ENCODE data around the gene APRT. TPM values are rescaled to one million over a fixed set of nuclear protein-coding genes. Genes with fewer than 3 reads are reported as not detected.
A peak's percentile ranks its signal among the peaks of the same experiment; 100 is the strongest.

APRT gene
- total and polyA plus RNA-seq, 9 of the 15 experiments (the other 6 are each of a cell fraction or from before 2014, with no cell fraction given) = 41.7 to 409 (median 146) TPM

DNA sequence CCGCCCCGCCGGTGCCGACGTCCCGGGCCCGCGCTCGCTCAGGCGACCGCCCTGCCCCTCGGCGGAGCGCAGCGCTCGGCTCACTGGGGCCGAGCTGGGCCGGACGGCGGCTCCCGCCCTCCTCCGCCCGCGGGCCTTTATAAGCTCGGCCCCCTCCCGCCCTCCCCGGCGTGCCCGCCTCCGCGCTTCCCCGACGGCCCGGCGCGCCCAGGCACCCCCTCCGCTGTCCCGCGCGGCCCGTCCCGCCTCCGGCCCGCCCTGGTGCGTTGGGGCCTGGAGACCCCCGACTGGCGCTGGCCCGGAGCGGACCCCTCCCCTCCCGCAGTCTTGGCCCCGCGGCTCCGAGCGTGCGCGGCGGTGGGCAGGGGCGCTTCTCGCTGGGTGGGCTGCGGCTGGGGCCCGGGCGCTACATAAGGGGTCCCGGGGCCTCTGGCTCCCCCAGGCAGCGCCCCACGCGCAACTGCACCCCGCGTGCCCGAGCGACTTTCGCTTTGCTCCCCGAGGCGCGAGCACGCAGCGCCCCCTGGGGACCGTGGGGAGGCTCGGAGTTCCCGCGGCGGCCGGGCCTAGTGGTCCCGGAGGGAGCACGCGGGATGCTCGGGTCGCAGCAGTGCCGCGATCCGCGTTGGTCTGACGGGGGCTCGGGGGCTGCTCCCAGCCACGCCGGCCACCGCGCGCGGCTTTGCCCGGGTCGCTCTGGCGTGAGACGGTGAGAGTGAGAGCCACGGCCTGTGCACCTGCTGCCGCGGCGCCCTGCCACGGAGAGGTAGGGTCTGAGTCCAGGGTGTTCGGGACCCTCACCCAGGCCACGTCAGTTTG lies 26.4 kb downstream of the APRT start, which contains the start of gene PIEZO1 (continued):
- TF ChIP-seq, protein P1, sequence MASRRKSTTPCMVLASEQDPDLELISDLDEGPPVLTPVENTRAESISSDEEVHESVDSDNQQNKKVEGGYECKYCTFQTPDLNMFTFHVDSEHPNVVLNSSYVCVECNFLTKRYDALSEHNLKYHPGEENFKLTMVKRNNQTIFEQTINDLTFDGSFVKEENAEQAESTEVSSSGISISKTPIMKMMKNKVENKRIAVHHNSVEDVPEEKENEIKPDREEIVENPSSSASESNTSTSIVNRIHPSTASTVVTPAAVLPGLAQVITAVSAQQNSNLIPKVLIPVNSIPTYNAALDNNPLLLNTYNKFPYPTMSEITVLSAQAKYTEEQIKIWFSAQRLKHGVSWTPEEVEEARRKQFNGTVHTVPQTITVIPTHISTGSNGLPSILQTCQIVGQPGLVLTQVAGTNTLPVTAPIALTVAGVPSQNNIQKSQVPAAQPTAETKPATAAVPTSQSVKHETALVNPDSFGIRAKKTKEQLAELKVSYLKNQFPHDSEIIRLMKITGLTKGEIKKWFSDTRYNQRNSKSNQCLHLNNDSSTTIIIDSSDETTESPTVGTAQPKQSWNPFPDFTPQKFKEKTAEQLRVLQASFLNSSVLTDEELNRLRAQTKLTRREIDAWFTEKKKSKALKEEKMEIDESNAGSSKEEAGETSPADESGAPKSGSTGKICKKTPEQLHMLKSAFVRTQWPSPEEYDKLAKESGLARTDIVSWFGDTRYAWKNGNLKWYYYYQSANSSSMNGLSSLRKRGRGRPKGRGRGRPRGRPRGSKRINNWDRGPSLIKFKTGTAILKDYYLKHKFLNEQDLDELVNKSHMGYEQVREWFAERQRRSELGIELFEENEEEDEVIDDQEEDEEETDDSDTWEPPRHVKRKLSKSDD (conservative IDR thresholded peaks at IDR 0.05; ENCODE audit: low read length) = no peak; the same call in 1 of the 2 replicates
- TF ChIP-seq CTBP1 (IDR thresholded peaks at IDR 0.05; ENCODE audit: borderline replicate concordance) = peak; percentile 94
- TF ChIP-seq KDM5B (IDR thresholded peaks at IDR 0.05; ENCODE audit: insufficient replicate concordance, low read depth, low read length) = peak; percentile 95
- TF ChIP-seq, protein P2, sequence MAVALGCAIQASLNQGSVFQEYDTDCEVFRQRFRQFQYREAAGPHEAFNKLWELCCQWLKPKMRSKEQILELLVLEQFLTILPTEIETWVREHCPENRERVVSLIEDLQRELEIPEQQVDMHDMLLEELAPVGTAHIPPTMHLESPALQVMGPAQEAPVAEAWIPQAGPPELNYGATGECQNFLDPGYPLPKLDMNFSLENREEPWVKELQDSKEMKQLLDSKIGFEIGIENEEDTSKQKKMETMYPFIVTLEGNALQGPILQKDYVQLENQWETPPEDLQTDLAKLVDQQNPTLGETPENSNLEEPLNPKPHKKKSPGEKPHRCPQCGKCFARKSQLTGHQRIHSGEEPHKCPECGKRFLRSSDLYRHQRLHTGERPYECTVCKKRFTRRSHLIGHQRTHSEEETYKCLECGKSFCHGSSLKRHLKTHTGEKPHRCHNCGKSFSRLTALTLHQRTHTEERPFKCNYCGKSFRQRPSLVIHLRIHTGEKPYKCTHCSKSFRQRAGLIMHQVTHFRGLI (CRISPR knock-in tag; IDR thresholded peaks at IDR 0.05) = no peak
- no peak for TF ChIP-seq CCAR2 (IDR thresholded peaks at IDR 0.05; ENCODE audit: low read depth, low read length)
- TF ChIP-seq ZNF644 (tag; IDR thresholded peaks at IDR 0.05; ENCODE audit: low read depth) = no peak
- peak; percentile 59; the same call in 1 of the 2 replicates for TF ChIP-seq JUN (IDR thresholded peaks at IDR 0.05; ENCODE audit: borderline replicate concordance, low read depth, low read length)
- peak; percentile 76; the same call in 1 of the 2 replicates for TF ChIP-seq JUN (CRISPR knock-in tag; IDR thresholded peaks at IDR 0.05; ENCODE audit: borderline replicate concordance)
- TF ChIP-seq XRCC5 (IDR thresholded peaks at IDR 0.05; ENCODE audit: low read depth, low read length) = peak; percentile 85; the same call in 1 of the 2 replicates
- TF ChIP-seq, protein P3, sequence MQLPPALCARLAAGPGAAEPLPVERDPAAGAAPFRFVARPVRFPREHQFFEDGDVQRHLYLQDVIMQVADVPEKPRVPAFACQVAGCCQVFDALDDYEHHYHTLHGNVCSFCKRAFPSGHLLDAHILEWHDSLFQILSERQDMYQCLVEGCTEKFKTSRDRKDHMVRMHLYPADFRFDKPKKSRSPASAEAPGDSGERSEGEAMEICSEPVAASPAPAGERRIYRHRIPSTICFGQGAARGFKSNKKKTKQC (CRISPR knock-in tag; IDR thresholded peaks at IDR 0.05) = peak; percentile 98
- TF ChIP-seq TCF3 (CRISPR knock-in tag; IDR thresholded peaks at IDR 0.05) = peak; percentile 10; the same call in 1 of the 2 replicates
- TF ChIP-seq KLF16 (IDR thresholded peaks at IDR 0.05) = 0 out of 2 replicates have a peak, but pooled peaks have one; percentile 38
- peak; percentile 71; the same call in 1 of the 2 replicates for TF ChIP-seq SMAD4 (CRISPR knock-in tag; conservative IDR thresholded peaks at IDR 0.05)
- peak; percentile 87; the same call in 1 of the 2 replicates for TF ChIP-seq CBFB (CRISPR knock-in tag; IDR thresholded peaks at IDR 0.05)
- TF ChIP-seq, protein P4, sequence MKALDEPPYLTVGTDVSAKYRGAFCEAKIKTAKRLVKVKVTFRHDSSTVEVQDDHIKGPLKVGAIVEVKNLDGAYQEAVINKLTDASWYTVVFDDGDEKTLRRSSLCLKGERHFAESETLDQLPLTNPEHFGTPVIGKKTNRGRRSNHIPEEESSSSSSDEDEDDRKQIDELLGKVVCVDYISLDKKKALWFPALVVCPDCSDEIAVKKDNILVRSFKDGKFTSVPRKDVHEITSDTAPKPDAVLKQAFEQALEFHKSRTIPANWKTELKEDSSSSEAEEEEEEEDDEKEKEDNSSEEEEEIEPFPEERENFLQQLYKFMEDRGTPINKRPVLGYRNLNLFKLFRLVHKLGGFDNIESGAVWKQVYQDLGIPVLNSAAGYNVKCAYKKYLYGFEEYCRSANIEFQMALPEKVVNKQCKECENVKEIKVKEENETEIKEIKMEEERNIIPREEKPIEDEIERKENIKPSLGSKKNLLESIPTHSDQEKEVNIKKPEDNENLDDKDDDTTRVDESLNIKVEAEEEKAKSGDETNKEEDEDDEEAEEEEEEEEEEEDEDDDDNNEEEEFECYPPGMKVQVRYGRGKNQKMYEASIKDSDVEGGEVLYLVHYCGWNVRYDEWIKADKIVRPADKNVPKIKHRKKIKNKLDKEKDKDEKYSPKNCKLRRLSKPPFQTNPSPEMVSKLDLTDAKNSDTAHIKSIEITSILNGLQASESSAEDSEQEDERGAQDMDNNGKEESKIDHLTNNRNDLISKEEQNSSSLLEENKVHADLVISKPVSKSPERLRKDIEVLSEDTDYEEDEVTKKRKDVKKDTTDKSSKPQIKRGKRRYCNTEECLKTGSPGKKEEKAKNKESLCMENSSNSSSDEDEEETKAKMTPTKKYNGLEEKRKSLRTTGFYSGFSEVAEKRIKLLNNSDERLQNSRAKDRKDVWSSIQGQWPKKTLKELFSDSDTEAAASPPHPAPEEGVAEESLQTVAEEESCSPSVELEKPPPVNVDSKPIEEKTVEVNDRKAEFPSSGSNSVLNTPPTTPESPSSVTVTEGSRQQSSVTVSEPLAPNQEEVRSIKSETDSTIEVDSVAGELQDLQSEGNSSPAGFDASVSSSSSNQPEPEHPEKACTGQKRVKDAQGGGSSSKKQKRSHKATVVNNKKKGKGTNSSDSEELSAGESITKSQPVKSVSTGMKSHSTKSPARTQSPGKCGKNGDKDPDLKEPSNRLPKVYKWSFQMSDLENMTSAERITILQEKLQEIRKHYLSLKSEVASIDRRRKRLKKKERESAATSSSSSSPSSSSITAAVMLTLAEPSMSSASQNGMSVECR (CRISPR knock-in tag; IDR thresholded peaks at IDR 0.05) = peak; percentile 95
- no peak for TF ChIP-seq RFX5 (IDR thresholded peaks at IDR 0.05; ENCODE audit: low read depth, low read length)
- peak; percentile 94; the same call in 1 of the 2 replicates for TF ChIP-seq KDM2B (CRISPR knock-in tag; IDR thresholded peaks at IDR 0.05)
- TF ChIP-seq ZNF121 (CRISPR knock-in tag; conservative IDR thresholded peaks at IDR 0.05) = peak; percentile 65
